ENCODE results near the gene FOXD4L6.
"Not testable (repeated sequence)": the region's sequence is repeated elsewhere in the genome, so short reads cannot be mapped to it uniquely, and the experiment has no call there.

Gene FOXD4L6

DNA sequence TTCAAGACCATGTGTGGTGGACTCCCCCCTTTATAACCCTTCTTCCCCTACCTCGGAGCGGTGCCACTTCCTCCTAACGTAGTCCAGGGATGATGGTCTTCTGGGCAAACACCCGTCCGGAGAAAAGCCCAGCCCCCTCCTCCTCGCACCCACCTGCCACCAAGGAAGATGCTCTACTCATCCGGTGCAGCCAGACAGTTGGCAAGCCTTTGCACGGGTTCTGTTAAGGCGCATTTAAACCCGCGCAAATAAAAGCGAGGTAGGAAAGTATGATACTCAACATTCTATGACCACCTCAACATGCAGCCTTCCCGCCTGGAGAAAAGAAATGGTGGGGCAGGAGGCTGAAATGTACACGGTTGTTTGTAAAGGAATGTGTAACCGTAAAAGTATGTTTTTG is at the start of gene FOXD4L6:
TSS of gene FOXD4L6 (minus strand) at position 101 of the 400 bp plus-strand sequence. CDS start 298 bp downstream, outside the sequence.
- not testable (repeated sequence) for H4K20me1 ChIP-seq (ENCODE audit: insufficient read depth, low read length); H3K9ac ChIP-seq (ENCODE audit: low read depth, low read length); H3K27me3 ChIP-seq (ENCODE audit: insufficient read depth, low read length, poor library complexity); H3K79me2 ChIP-seq (ENCODE audit: insufficient read depth, low read length); H3K27ac ChIP-seq (ENCODE audit: low read length); H2AFZ ChIP-seq (ENCODE audit: low read depth, low read length); H3K4me1 ChIP-seq (ENCODE audit: insufficient read depth, low read length); H3K4me3 ChIP-seq (ENCODE audit: low read depth in 1 of 2, low read length in 2 of 2); H3K9me3 ChIP-seq (ENCODE audit: insufficient read depth, low read length, severe bottlenecking); H3K4me2 ChIP-seq (ENCODE audit: insufficient read depth, low read length); H3K36me3 ChIP-seq (ENCODE audit: insufficient read depth, low read length); ATAC-seq (ENCODE audit: insufficient read depth, low read depth); DNase-seq

DNA sequence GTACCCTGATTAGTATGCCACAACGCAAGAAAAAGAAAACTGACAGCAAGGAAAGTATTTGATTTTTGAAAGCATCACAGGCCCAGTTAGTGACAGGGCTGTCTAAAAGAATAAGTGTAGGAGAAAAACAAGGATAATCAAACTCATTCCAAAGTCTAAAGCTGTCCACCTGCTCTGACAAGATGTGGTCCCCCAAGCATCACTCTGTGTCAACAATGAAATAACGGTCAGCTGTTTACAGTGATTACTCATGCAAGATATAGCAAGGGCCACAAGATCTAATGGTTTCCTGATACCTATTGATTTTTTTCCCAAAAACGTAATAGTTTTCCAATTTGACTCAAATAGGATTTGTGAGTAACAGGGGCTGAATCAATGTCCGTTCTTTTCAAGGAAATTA is 46.5 kb upstream of the FOXD4L6 start:
- ATAC-seq (ENCODE audit: insufficient read depth, low read depth); H3K9ac ChIP-seq (ENCODE audit: low read depth, low read length): not testable (repeated sequence)

DNA sequence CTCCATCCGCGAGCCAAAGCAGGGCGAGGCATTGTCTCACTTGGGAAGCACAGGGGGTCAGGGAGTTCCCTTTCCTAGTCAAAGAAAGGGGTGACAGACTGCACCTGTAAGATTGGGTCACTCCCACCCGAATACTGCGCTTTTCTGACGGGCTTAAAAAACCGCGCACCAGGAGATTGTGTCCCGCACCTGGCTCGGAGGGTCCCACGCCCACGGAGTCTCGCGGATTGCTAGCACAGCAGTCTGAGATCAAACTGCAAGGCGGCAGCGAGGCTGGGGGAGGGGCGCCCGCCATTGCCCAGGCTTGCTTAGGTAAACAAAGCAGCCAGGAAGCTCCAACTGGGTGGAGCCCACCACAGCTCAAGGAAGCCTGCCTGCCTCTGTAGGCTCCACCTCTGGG is 21.6 kb upstream of the FOXD4L6 start:
- H3K4me1 ChIP-seq (ENCODE audit: insufficient read depth, low read length); H4K20me1 ChIP-seq (ENCODE audit: insufficient read depth, low read length); ATAC-seq (ENCODE audit: insufficient read depth, low read depth); H3K27ac ChIP-seq (ENCODE audit: low read length); H3K36me3 ChIP-seq (ENCODE audit: insufficient read depth, low read length); H3K9me3 ChIP-seq (ENCODE audit: insufficient read depth, low read length, severe bottlenecking); H3K4me2 ChIP-seq (ENCODE audit: insufficient read depth, low read length); H3K9ac ChIP-seq (ENCODE audit: low read depth, low read length); H2AFZ ChIP-seq (ENCODE audit: low read depth, low read length); H3K4me3 ChIP-seq (ENCODE audit: low read depth in 1 of 2, low read length in 2 of 2); H3K27me3 ChIP-seq (ENCODE audit: insufficient read depth, low read length, poor library complexity); DNase-seq; H3K79me2 ChIP-seq (ENCODE audit: insufficient read depth, low read length): not testable (repeated sequence)

More for the DNA sequence above, 46.5 kb upstream of the FOXD4L6 start:
- H3K27ac ChIP-seq (ENCODE audit: low read length); H3K27me3 ChIP-seq (ENCODE audit: insufficient read depth, low read length, poor library complexity); H3K36me3 ChIP-seq (ENCODE audit: insufficient read depth, low read length); H3K4me2 ChIP-seq (ENCODE audit: insufficient read depth, low read length); H3K79me2 ChIP-seq (ENCODE audit: insufficient read depth, low read length); H3K9me3 ChIP-seq (ENCODE audit: insufficient read depth, low read length, severe bottlenecking); DNase-seq; H3K4me3 ChIP-seq (ENCODE audit: low read depth in 1 of 2, low read length in 2 of 2); H3K4me1 ChIP-seq (ENCODE audit: insufficient read depth, low read length); H4K20me1 ChIP-seq (ENCODE audit: insufficient read depth, low read length); H2AFZ ChIP-seq (ENCODE audit: low read depth, low read length): not testable (repeated sequence)

DNA sequence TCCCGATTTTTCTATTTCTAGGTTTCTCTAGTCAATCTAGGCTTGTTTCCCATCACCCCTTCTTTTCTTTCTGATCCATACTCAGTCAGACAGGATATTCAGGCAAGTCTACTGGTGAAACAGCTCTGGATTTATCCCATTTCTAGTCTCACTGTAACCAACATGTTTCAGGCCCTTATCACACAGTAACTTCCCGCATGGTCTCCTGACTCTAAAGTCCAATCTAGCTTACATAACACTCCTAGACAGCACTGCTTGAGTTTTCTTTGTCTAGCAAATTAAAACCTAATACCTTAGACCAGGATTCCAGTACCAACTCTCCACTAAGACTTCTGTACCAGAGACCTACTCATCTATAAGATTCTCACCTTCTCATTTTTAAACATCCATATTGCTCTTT is 13.4 kb upstream of the FOXD4L6 start:
- not testable (repeated sequence) for H3K27ac ChIP-seq (ENCODE audit: low read length); H3K9me3 ChIP-seq (ENCODE audit: insufficient read depth, low read length, severe bottlenecking); H2AFZ ChIP-seq (ENCODE audit: low read depth, low read length); H4K20me1 ChIP-seq (ENCODE audit: insufficient read depth, low read length); H3K36me3 ChIP-seq (ENCODE audit: insufficient read depth, low read length); DNase-seq; H3K27me3 ChIP-seq (ENCODE audit: insufficient read depth, low read length, poor library complexity); H3K4me2 ChIP-seq (ENCODE audit: insufficient read depth, low read length); H3K79me2 ChIP-seq (ENCODE audit: insufficient read depth, low read length); ATAC-seq (ENCODE audit: insufficient read depth, low read depth); H3K4me3 ChIP-seq (ENCODE audit: low read depth in 1 of 2, low read length in 2 of 2); H3K4me1 ChIP-seq (ENCODE audit: insufficient read depth, low read length); H3K9ac ChIP-seq (ENCODE audit: low read depth, low read length)

DNA sequence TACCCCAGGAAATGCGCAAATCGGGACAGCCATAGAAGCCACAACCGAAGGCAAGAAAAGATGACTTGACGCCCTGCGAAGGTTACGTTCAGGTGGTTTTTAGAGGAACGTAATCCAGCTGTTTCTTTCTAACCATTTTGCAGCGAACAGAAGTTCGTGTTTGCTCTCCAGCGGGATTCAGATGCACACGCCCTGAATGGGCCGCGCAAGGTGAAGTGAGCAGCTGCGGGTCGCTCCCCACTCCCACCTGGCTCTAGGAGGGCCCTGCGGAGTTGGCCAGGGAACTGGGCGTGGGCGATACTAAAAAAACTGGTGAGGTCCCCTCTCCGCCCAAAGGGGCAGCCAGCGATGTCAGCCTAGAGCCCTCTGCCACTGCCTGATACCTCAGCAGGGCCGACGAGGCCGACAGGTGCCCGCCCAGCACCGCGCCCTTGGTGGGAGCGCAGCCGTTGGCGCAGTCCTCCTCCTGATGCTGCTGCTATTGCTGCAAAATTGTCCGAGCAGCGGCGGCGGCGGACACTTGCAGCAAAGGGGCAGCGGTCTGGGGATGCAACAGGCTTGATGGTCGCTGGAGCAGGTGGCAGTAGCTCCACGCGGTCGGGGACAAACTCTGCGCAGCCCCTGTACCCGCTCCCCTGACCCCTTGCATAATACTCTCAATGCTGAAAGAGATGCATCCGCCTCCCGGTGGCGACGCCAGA is 1.6 kb downstream of the FOXD4L6 start:
- H3K79me2 ChIP-seq (ENCODE audit: insufficient read depth, low read length); H3K27me3 ChIP-seq (ENCODE audit: insufficient read depth, low read length, poor library complexity); ATAC-seq (ENCODE audit: insufficient read depth, low read depth); H3K36me3 ChIP-seq (ENCODE audit: insufficient read depth, low read length); H3K4me1 ChIP-seq (ENCODE audit: insufficient read depth, low read length); H3K4me3 ChIP-seq (ENCODE audit: low read depth in 1 of 2, low read length in 2 of 2); H4K20me1 ChIP-seq (ENCODE audit: insufficient read depth, low read length); H2AFZ ChIP-seq (ENCODE audit: low read depth, low read length); DNase-seq; H3K9ac ChIP-seq (ENCODE audit: low read depth, low read length); H3K27ac ChIP-seq (ENCODE audit: low read length); H3K4me2 ChIP-seq (ENCODE audit: insufficient read depth, low read length); H3K9me3 ChIP-seq (ENCODE audit: insufficient read depth, low read length, severe bottlenecking): not testable (repeated sequence)

DNA sequence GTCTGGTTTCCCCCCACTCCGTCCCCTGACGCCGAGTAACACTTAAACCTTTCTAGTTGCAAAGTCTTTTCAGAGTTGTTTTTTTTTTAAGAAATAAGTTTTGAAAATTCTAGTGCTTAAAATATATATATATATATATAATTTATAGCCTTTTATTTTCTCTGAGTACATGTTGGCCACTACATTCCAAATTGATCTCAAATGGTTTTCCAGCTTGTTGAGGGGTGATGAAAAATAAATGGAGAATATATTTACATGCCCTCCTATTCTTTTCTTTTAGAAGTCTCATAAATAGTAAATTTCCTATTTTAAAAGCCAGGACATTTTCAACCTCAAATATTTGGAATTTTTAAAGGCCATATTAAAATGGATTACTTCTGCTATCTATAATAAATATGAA is 2.5 kb downstream of the FOXD4L6 start:
- H3K4me2 ChIP-seq (ENCODE audit: insufficient read depth, low read length); H3K27me3 ChIP-seq (ENCODE audit: insufficient read depth, low read length, poor library complexity); ATAC-seq (ENCODE audit: insufficient read depth, low read depth); H3K4me3 ChIP-seq (ENCODE audit: low read depth in 1 of 2, low read length in 2 of 2); H3K4me1 ChIP-seq (ENCODE audit: insufficient read depth, low read length); H3K27ac ChIP-seq (ENCODE audit: low read length); H2AFZ ChIP-seq (ENCODE audit: low read depth, low read length); H3K9ac ChIP-seq (ENCODE audit: low read depth, low read length); H3K79me2 ChIP-seq (ENCODE audit: insufficient read depth, low read length); H3K9me3 ChIP-seq (ENCODE audit: insufficient read depth, low read length, severe bottlenecking); H4K20me1 ChIP-seq (ENCODE audit: insufficient read depth, low read length); DNase-seq; H3K36me3 ChIP-seq (ENCODE audit: insufficient read depth, low read length): not testable (repeated sequence)

DNA sequence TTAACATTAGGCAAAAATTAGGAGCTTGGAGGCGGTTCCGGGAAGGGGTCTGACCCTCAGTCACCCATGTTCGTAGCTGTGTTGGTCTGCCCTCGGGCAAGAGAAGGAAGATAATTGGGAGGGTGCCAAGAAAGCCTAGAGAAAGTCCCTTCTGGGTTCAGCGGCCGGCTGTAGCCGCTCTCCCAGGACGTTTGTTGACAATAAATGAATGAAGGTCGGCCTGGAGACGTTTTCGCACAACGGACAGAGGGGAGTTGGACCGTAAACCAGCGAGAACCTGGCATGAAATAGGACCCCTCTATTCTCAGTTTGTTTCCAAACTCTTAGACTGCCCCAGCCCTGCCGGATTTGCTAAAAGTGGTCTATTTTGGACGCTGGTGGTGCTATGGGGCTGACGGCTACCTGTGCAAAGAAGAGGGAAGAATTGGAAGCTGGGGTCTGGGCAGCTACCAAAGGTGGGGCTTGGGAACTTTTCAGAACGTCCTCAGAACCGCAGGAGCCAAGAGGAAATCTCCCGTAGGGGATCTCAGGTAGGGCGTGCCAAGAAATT is 3.3 kb downstream of the FOXD4L6 start:
- H3K79me2 ChIP-seq (ENCODE audit: insufficient read depth, low read length); H3K36me3 ChIP-seq (ENCODE audit: insufficient read depth, low read length); H3K9me3 ChIP-seq (ENCODE audit: insufficient read depth, low read length, severe bottlenecking); H3K27me3 ChIP-seq (ENCODE audit: insufficient read depth, low read length, poor library complexity); H3K4me2 ChIP-seq (ENCODE audit: insufficient read depth, low read length); H4K20me1 ChIP-seq (ENCODE audit: insufficient read depth, low read length); H3K4me3 ChIP-seq (ENCODE audit: low read depth in 1 of 2, low read length in 2 of 2); H3K27ac ChIP-seq (ENCODE audit: low read length); DNase-seq; H3K9ac ChIP-seq (ENCODE audit: low read depth, low read length); H3K4me1 ChIP-seq (ENCODE audit: insufficient read depth, low read length); ATAC-seq (ENCODE audit: insufficient read depth, low read depth); H2AFZ ChIP-seq (ENCODE audit: low read depth, low read length): not testable (repeated sequence)

DNA sequence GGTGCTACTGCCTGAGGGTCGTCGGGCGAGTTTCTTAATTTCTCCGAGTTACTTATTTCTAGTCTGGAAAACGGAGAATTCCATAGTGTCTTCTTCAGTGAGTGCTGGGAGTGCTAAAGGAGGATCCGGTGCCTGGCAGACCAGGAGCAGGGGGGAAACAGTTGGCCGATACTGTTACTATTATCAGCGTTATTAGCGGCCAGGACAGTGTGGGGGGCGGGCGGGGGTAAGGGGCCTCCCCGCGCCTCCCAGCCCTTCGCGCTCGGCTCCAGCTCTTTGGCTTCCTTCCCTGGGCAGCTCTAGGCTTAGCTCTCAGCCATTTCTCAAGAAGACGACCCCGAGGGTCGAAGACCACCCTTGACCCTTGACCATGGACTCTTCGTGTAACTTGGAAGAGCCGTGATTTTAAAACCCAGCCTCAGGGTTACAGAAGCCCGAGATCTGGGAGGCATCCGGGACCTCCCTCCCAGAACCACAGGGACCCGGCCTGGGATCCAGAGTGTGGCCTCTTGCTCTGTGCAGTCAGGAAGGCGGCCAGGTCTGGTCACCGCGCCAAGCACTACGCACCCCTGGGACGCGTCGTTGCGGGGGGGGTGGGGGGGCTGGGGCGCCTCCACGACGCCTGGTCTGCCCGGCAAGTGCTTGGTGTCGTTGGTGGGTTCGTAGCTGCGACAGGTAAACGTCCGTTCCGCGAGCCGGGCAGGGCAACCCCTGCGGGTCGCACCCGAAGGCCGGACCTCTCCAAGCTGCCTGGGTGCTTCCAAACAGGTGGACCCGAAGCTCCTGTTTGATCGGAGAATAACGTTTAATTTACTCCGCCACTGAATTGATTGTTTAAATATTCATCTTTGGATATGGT is 4.0 kb downstream of the FOXD4L6 start:
- ATAC-seq (ENCODE audit: insufficient read depth, low read depth); H3K79me2 ChIP-seq (ENCODE audit: insufficient read depth, low read length); DNase-seq: not testable (repeated sequence)

More for the DNA sequence above, 4.0 kb downstream of the FOXD4L6 start:
- H3K9me3 ChIP-seq (ENCODE audit: insufficient read depth, low read length, severe bottlenecking); H3K27me3 ChIP-seq (ENCODE audit: insufficient read depth, low read length, poor library complexity); H4K20me1 ChIP-seq (ENCODE audit: insufficient read depth, low read length); H3K27ac ChIP-seq (ENCODE audit: low read length); H3K9ac ChIP-seq (ENCODE audit: low read depth, low read length); H3K36me3 ChIP-seq (ENCODE audit: insufficient read depth, low read length); H3K4me3 ChIP-seq (ENCODE audit: low read depth in 1 of 2, low read length in 2 of 2); H2AFZ ChIP-seq (ENCODE audit: low read depth, low read length); H3K4me1 ChIP-seq (ENCODE audit: insufficient read depth, low read length); H3K4me2 ChIP-seq (ENCODE audit: insufficient read depth, low read length): not testable (repeated sequence)
